Activated T-cell treated with anti-CD3 and anti-CD28 coated beads, Interleukin-2, amount 50 U/mL, for 4 hours (primary cell): ENCODE results near the gene FCRL3. TPM values are rescaled to one million over a fixed set of nuclear protein-coding genes. Genes with fewer than 3 reads are reported as not detected.
A peak's percentile ranks its signal among the peaks of the same experiment; 100 is the strongest.

ENCODE experiments used
- ATAC-seq, 2 donors: fragments of 200-7000 bp; cut with Tn5 transposase; one replicate each; pipeline ENCODE4 v1.10.0; 2021
- DNase-seq: peaks from one replicate; pipeline ENCODE4 v3.0.0-alpha.2; 2020
- H3K27me3 Mint-ChIP-seq: one replicate; pipeline ENCODE4 v1.8.0; 2021; ENCODE audit warnings: low read depth, mixed read lengths
- H3K36me3 Mint-ChIP-seq: one replicate; pipeline ENCODE4 v1.8.0; 2022; ENCODE audit warnings: mixed read lengths; ENCODE audit not compliant: insufficient read depth
- H3K4me1 Mint-ChIP-seq: one replicate; pipeline ENCODE4 v1.8.0; 2021; ENCODE audit warnings: low read depth, mixed read lengths
- H3K4me3 Mint-ChIP-seq: one replicate; pipeline ENCODE4 v1.8.0; 2021; ENCODE audit warnings: mild to moderate bottlenecking, moderate library complexity, mixed read lengths
- H3K9me3 Mint-ChIP-seq: one replicate; pipeline ENCODE4 v1.8.0; 2021; ENCODE audit warnings: mixed read lengths
- total RNA-seq, 3 donors: library from RNA; stranded (reverse); gene quantifications; one replicate each; pipeline ENCODE4 v1.2.1, GENCODE V29; 2021

Gene FCRL3
- total RNA-seq, 3 donors from 2014 or later: 0.81 to 4.9 (median 0.90) TPM

- no peak overlapping the region for H3K4me3 Mint-ChIP-seq
- no peak for ATAC-seq
- peaks cover 14% of the 10 kb centered on the region for H3K27me3 Mint-ChIP-seq
- no peak for DNase-seq
- peaks cover 6% of the 10 kb centered on the region for H3K4me1 Mint-ChIP-seq
- no peaks in the 10 kb centered on the region for H3K36me3 Mint-ChIP-seq
- no peaks in the 10 kb centered on the region for H3K9me3 Mint-ChIP-seq
These were observed 47.6 kb downstream of the FCRL3 start for GRCh38 chr1:157652859-157653493.

- Mint-ChIP-seq H3K27me3 (peaks cover 13% of the 10 kb centered on the region), H3K36me3 (no peaks in the 10 kb centered on the region), H3K9me3 (no peaks in the 10 kb centered on the region), H3K4me1 (peaks cover 6% of the 10 kb centered on the region), H3K4me3 (no peak overlapping the region)
- no peak for ATAC-seq
- DNase-seq: no peak
These were observed 52.3 kb downstream of the FCRL3 start for GRCh38 chr1:157648317-157648716.

GRCh38 chr1:157646144-157646543 lies 54.4 kb downstream of the FCRL3 start:
- no peaks in the 10 kb centered on the region for H3K4me1 Mint-ChIP-seq
- H3K4me3 Mint-ChIP-seq: no peak overlapping the region
- H3K9me3 Mint-ChIP-seq: no peaks in the 10 kb centered on the region
- DNase-seq (no peak), ATAC-seq (no peak)
- H3K36me3 Mint-ChIP-seq: no peaks in the 10 kb centered on the region
- H3K27me3 Mint-ChIP-seq: peaks cover 7% of the 10 kb centered on the region

GRCh38 chr1:157641177-157641576 lies 59.4 kb downstream of the FCRL3 start:
- H3K4me3 Mint-ChIP-seq: no peak overlapping the region
- no peaks in the 10 kb centered on the region for H3K36me3 Mint-ChIP-seq
- ATAC-seq: no peak
- H3K27me3 Mint-ChIP-seq: peaks cover 7% of the 10 kb centered on the region
- no peaks in the 10 kb centered on the region for H3K4me1 Mint-ChIP-seq
- H3K9me3 Mint-ChIP-seq: no peaks in the 10 kb centered on the region
- DNase-seq: no peak

- H3K4me3 Mint-ChIP-seq: no peak overlapping the region
- DNase-seq (no peak), ATAC-seq (no peak)
- H3K9me3 Mint-ChIP-seq: no peaks in the 10 kb centered on the region
- H3K36me3 Mint-ChIP-seq: no peaks in the 10 kb centered on the region
- peaks cover 7% of the 10 kb centered on the region for H3K27me3 Mint-ChIP-seq
- no peaks in the 10 kb centered on the region for H3K4me1 Mint-ChIP-seq
These were observed 60.8 kb downstream of the FCRL3 start for GRCh38 chr1:157639800-157640199.

- no peaks in the 10 kb centered on the region for H3K36me3 Mint-ChIP-seq
- H3K9me3 Mint-ChIP-seq: peaks cover 10% of the 10 kb centered on the region
- DNase-seq (no peak), ATAC-seq (peak in 1 of 2 donors; percentile 32)
- no peaks in the 10 kb centered on the region for H3K4me1 Mint-ChIP-seq
- H3K4me3 Mint-ChIP-seq: no peak overlapping the region
- H3K27me3 Mint-ChIP-seq: peaks cover 21% of the 10 kb centered on the region
These were observed 71.8 kb downstream of the FCRL3 start for GRCh38 chr1:157628773-157629172.

Other genes starting within 250 kb of the FCRL3 start
- not detected for gene FCRL5, start 148.3 kb downstream of the FCRL3 start, total RNA-seq
- gene FCRL4, start 102.7 kb downstream of the FCRL3 start, total RNA-seq: not detected
- gene FCRL2, start 76.4 kb upstream of the FCRL3 start, total RNA-seq: under 1 TPM in 1 of 3 donors, not detected in 2; 0.05 TPM
- under 1 TPM in 1 of 3 donors, not detected in 2; 0.11 TPM for gene FCRL1, start 119.4 kb upstream of the FCRL3 start, total RNA-seq
- gene CD5L, start 141.0 kb upstream of the FCRL3 start, total RNA-seq: not detected